GM23248 (cell line): Measurements from ENCODE around the gene PSME1. TPM values are rescaled to one million over a fixed set of nuclear protein-coding genes. Genes with fewer than 3 reads are reported as not detected.

Experiments used
- DNase-seq: peaks from one replicate; pipeline ENCODE4 v3.0.0-alpha.2; 2015
- H2AFZ ChIP-seq: fragments of 200-600 bp; sonication (generic); 2 replicates; pipeline ENCODE4 v1.6.1; 2016; ENCODE audit warnings: antibody characterized with exemption
- H3F3A ChIP-seq: fragments of 200-600 bp; sonication (generic); 2 replicates; pipeline ENCODE4 v1.6.1; 2016; ENCODE audit warnings: mild to moderate bottlenecking, antibody characterized with exemption, mixed run types; ENCODE audit not compliant: insufficient read depth
- H3K27ac ChIP-seq: fragments of 200-600 bp; sonication (generic); 2 replicates; pipeline ENCODE4 v1.5.1; 2016; ENCODE audit warnings: mild to moderate bottlenecking
- H3K27me3 ChIP-seq: fragments of 200-600 bp; sonication (generic); replicated peaks from 2 replicates; pipeline ENCODE4 v1.6.1; 2016; ENCODE audit warnings: mild to moderate bottlenecking; ENCODE audit not compliant: insufficient read depth
- H3K36me3 ChIP-seq: fragments of 200-600 bp; sonication (generic); 2 replicates; pipeline ENCODE4 v1.6.1; 2016; ENCODE audit warnings: low read depth, mild to moderate bottlenecking
- H3K4me1 ChIP-seq: fragments of 200-600 bp; sonication (generic); 2 replicates; pipeline ENCODE4 v1.6.1; 2016; ENCODE audit warnings: mild to moderate bottlenecking; ENCODE audit not compliant: insufficient read depth
- H3K4me2 ChIP-seq: fragments of 200-600 bp; sonication (generic); one replicate; pipeline ENCODE4 v1.6.1; 2016; ENCODE audit warnings: mild to moderate bottlenecking; ENCODE audit not compliant: unreplicated experiment
- H3K4me3 ChIP-seq: fragments of 200-600 bp; sonication (generic); 2 replicates; pipeline ENCODE4 v1.5.1; 2016; ENCODE audit warnings: mild to moderate bottlenecking
- H3K79me2 ChIP-seq: fragments of 200-600 bp; sonication (generic); 2 replicates; pipeline ENCODE4 v1.6.1; 2016; ENCODE audit warnings: mild to moderate bottlenecking; ENCODE audit not compliant: insufficient read depth
- H3K9ac ChIP-seq: fragments of 200-600 bp; sonication (generic); 2 replicates; pipeline ENCODE4 v1.6.1; 2016; ENCODE audit warnings: mild to moderate bottlenecking
- H3K9me2 ChIP-seq: fragments of 200-600 bp; sonication (generic); 2 replicates; pipeline ENCODE4 v1.6.1; 2016; ENCODE audit warnings: mixed run types, mild to moderate bottlenecking, moderate library complexity; ENCODE audit not compliant: insufficient read depth
- H3K9me3 ChIP-seq: fragments of 200-600 bp; sonication (generic); one replicate; pipeline ENCODE4 v1.6.1; 2017; ENCODE audit warnings: low read depth
- H4K20me1 ChIP-seq: fragments of 200-600 bp; sonication (generic); 2 replicates; pipeline ENCODE4 v1.6.0; 2016; ENCODE audit not compliant: insufficient read depth
- EZH2 ChIP-seq: fragments of 200-600 bp; sonication (generic); IDR thresholded peaks from 2 replicates; pipeline ENCODE4 v1.6.1; 2018; ENCODE audit warnings: antibody characterized with exemption, mild to moderate bottlenecking; ENCODE audit not compliant: insufficient read depth, poor library complexity, severe bottlenecking
- EZH2phosphoT487 ChIP-seq: fragments of 200-600 bp; sonication (generic); IDR thresholded peaks from 2 replicates; pipeline ENCODE4 v1.6.1; 2018; ENCODE audit warnings: antibody characterized with exemption, moderate library complexity, mild to moderate bottlenecking, low read depth; ENCODE audit not compliant: insufficient read depth
- WGBS, 2 experiments: methylation state at CpG; one replicate each; pipeline ENCODE4 v1.1.6; 2015 to 2017; ENCODE audit warnings: low lambda C conversion rate in 2 of 2, low coverage in 1 of 2; ENCODE audit errors: missing lambda C conversion rate in 2 of 2; 5-methylcytosine and 5-hydroxymethylcytosine counted together
- in situ Hi-C: fragments of 300-500 bp; cut with MboI; formaldehyde crosslinking; loops from 2 replicates; pipeline ENCODE4 v1.15.0; 2020
- polyA plus RNA-seq: library from polyadenylated mRNA; unstranded; fragments of >200 nt; fragmentation: Nextera tagmentation; extraction: Ambion mirVana; gene quantifications from 2 replicates; pipeline ENCODE4 v1.2.1, GENCODE V29; 2016
- total RNA-seq: library from RNA; depleted of rRNA; stranded (reverse); fragments of >200 nt; shearing (Covaris generic); gene quantifications from 2 replicates; pipeline ENCODE4 v1.2.3, GENCODE V29; 2014

The PSME1 gene
- total and polyA plus RNA-seq, 2 experiments from 2014 or later, result 58.9 to 144 TPM

GRCh38 chr14:24157331-24157730, 21.3 kb downstream of the PSME1 start:
- H3K36me3 ChIP-seq, result peaks cover 35% of the 10 kb centered on the region

GRCh38 chr14:24159777-24160498, 23.9 kb downstream of the PSME1 start:
- no peak overlapping the region for H3K4me3 ChIP-seq
- H3K9me3 ChIP-seq, result no peaks in the 10 kb centered on the region
- no peak overlapping the region for H2AFZ ChIP-seq
- no peaks in the 10 kb centered on the region for H4K20me1 ChIP-seq
- H3K79me2 ChIP-seq, result peaks cover 30% of the 10 kb centered on the region
- in situ Hi-C loops, result no loop called here
- no peak overlapping the region for H3K27ac ChIP-seq
- H3K9me2 ChIP-seq, result no peaks in the 10 kb centered on the region
- 91% methylated on average over 11 of the region's 11 CpGs for WGBS, 2 experiments
- TF ChIP-seq EZH2 (no peak), EZH2phosphoT487 (no peak)
- H3K4me1 ChIP-seq, result peaks cover 5% of the 10 kb centered on the region
- H3F3A ChIP-seq, result peaks cover 30% of the 10 kb centered on the region; the same call in 1 of the 2 replicates
- no peak overlapping the region for H3K4me2 ChIP-seq
- no peak for DNase-seq
- H3K36me3 ChIP-seq, result peaks cover 36% of the 10 kb centered on the region
- no peaks in the 10 kb centered on the region for H3K27me3 ChIP-seq
- no peak overlapping the region for H3K9ac ChIP-seq

More at GRCh38 chr14:24157331-24157730, 21.3 kb downstream of the PSME1 start:
- H3K4me2 ChIP-seq, result no peak overlapping the region
- in situ Hi-C loops, result no loop called here
- H3K9me3 ChIP-seq, result no peaks in the 10 kb centered on the region
- TF ChIP-seq EZH2phosphoT487 (no peak), EZH2 (no peak)
- H3K9ac ChIP-seq, result no peak overlapping the region
- no peak overlapping the region for H3K4me3 ChIP-seq
- WGBS, 2 experiments, result 99% methylated on average over 11 to 12 of the region's 12 CpGs
- H3K79me2 ChIP-seq, result peaks cover 13% of the 10 kb centered on the region
- no peak for DNase-seq
- H3K27ac ChIP-seq, result no peak overlapping the region
- peaks cover 30% of the 10 kb centered on the region; the same call in 1 of the 2 replicates for H3F3A ChIP-seq
- H4K20me1 ChIP-seq, result no peaks in the 10 kb centered on the region
- no peaks in the 10 kb centered on the region for H3K9me2 ChIP-seq
- no peak overlapping the region for H2AFZ ChIP-seq
- no peaks in the 10 kb centered on the region for H3K27me3 ChIP-seq
- peaks cover 2% of the 10 kb centered on the region for H3K4me1 ChIP-seq

- H3K27ac ChIP-seq, result no peak overlapping the region
Observed at GRCh38 chr14:24160499-24160849, 24.5 kb downstream of the PSME1 start.

GRCh38 chr14:24160850-24161804, 25.1 kb downstream of the PSME1 start, which contains the start of gene IRF9:
Gene IRF9 (plus strand): TSS chr14:24161265. CDS start chr14:24162145, 880 bp downstream.
- H3K36me3 ChIP-seq, result peaks cover 30% of the 10 kb centered on the region

More at GRCh38 chr14:24160499-24160849, 24.5 kb downstream of the PSME1 start:
- Histone ChIP-seq H3K4me3 (no peak overlapping the region), H3K27me3 (no peaks in the 10 kb centered on the region), H3K36me3 (peaks cover 35% of the 10 kb centered on the region; the same call in 1 of the 2 replicates), H3K4me1 (peaks cover 5% of the 10 kb centered on the region), H4K20me1 (no peaks in the 10 kb centered on the region), H3F3A (peaks cover 30% of the 10 kb centered on the region; the same call in 1 of the 2 replicates), H2AFZ (no peak overlapping the region), H3K9me3 (no peaks in the 10 kb centered on the region), H3K9ac (no peak overlapping the region; the same call in 1 of the 2 replicates), H3K4me2 (no peak overlapping the region), H3K9me2 (no peaks in the 10 kb centered on the region), H3K79me2 (peaks cover 30% of the 10 kb centered on the region)
- in situ Hi-C loops, result no loop called here
- DNase-seq, result no peak
- WGBS, 2 experiments, result 97 to 100% methylated on average over 4 of the region's 4 CpGs
- TF ChIP-seq EZH2phosphoT487, result no peak

More at GRCh38 chr14:24160850-24161804, 25.1 kb downstream of the PSME1 start, which contains the start of gene IRF9:
- peak within 1 kb of the TSS; percentile 88 for H3K9ac ChIP-seq
- H3K4me1 ChIP-seq, result peaks cover 5% of the 10 kb centered on the region
- H3K79me2 ChIP-seq, result peaks cover 30% of the 10 kb centered on the region
- peak within 1 kb of the TSS; percentile 92 for H3K4me3 ChIP-seq
- H3K27me3 ChIP-seq, result no peaks in the 10 kb centered on the region
- peak within 1 kb of the TSS; percentile 94 for H3K4me2 ChIP-seq
- H3K9me3 ChIP-seq, result no peaks in the 10 kb centered on the region
- H2AFZ ChIP-seq, result peak within 1 kb of the TSS; percentile 53; the same call in 1 of the 2 replicates
- peak within 1 kb of the TSS; percentile 67 for H3K27ac ChIP-seq
- TF ChIP-seq EZH2 (no peak), EZH2phosphoT487 (no peak)
- no peaks in the 10 kb centered on the region for H4K20me1 ChIP-seq
- no peaks in the 10 kb centered on the region for H3K9me2 ChIP-seq
- H3F3A ChIP-seq, result peaks cover 30% of the 10 kb centered on the region; the same call in 1 of the 2 replicates
- DNase-seq, result peak; percentile 92
- in situ Hi-C loops, result no loop called here
- WGBS, 2 experiments, result 1 to 5% methylated on average over 12 of the region's 12 CpGs
